Daoy (cell line): Measurements from ENCODE around the gene FAM135A. TPM values are rescaled to one million over a fixed set of nuclear protein-coding genes. Genes with fewer than 3 reads are reported as not detected.
"Not testable (repeated sequence)": the region's sequence is repeated elsewhere in the genome, so short reads cannot be mapped to it uniquely, and the experiment has no call there.

Experiments used
- DNase-seq: peaks from one replicate; pipeline ENCODE4 v3.0.0-alpha.2; 2015; ENCODE audit warnings: low read depth
- total RNA-seq: library from RNA; depleted of rRNA; stranded (reverse); fragments of >200 nt; shearing (Covaris generic); gene quantifications from 2 replicates; pipeline ENCODE4 v1.2.3, GENCODE V29; 2014

FAM135A gene
- total RNA-seq, 1 experiment from 2014 or later = 14.0 TPM

- peak; percentile 10 for DNase-seq
Measured at GRCh38 chr6:70547313-70547712, 134.0 kb downstream of the FAM135A start.

GRCh38 chr6:70547905-70548304 lies 134.6 kb downstream of the FAM135A start:
- DNase-seq = no peak

- no peak for DNase-seq
Measured at GRCh38 chr6:70549327-70549726, 136.0 kb downstream of the FAM135A start.

- DNase-seq = no peak
Measured at GRCh38 chr6:70551566-70551965, 138.3 kb downstream of the FAM135A start.

- DNase-seq = not testable (repeated sequence)
Measured at GRCh38 chr6:70552286-70552940, 139.1 kb downstream of the FAM135A start.

- no peak for DNase-seq
Measured at GRCh38 chr6:70552974-70553373, 139.7 kb downstream of the FAM135A start.

GRCh38 chr6:70557998-70558397 lies 144.7 kb downstream of the FAM135A start:
- DNase-seq = no peak

- not testable (repeated sequence) for DNase-seq
Measured at GRCh38 chr6:70562401-70562800, 149.1 kb downstream of the FAM135A start.

GRCh38 chr6:70563530-70563929 lies 150.2 kb downstream of the FAM135A start:
- DNase-seq = no peak

- peak; percentile 96 for DNase-seq
Measured at GRCh38 chr6:70566751-70567382, 153.6 kb downstream of the FAM135A start, which contains the start of gene SDHAF4. Gene SDHAF4, plus strand, starts transcription at chr6:70566930. Its CDS starts 11 bp downstream, at chr6:70566941.

GRCh38 chr6:70574643-70575042 lies 161.3 kb downstream of the FAM135A start:
- no peak for DNase-seq

GRCh38 chr6:70575899-70576495 lies 162.7 kb downstream of the FAM135A start:
- no peak for DNase-seq

GRCh38 chr6:70586114-70586513 lies 172.8 kb downstream of the FAM135A start:
- no peak for DNase-seq

GRCh38 chr6:70590400-70590799 lies 177.1 kb downstream of the FAM135A start:
- DNase-seq = no peak

GRCh38 chr6:70592391-70593117 lies 179.2 kb downstream of the FAM135A start:
- DNase-seq = no peak

GRCh38 chr6:70593118-70593486 lies 179.8 kb downstream of the FAM135A start:
- no peak for DNase-seq

- no peak for DNase-seq
Measured at GRCh38 chr6:70599187-70599586, 185.9 kb downstream of the FAM135A start.

- no peak for DNase-seq
Measured at GRCh38 chr6:70601014-70601413, 187.7 kb downstream of the FAM135A start.

- DNase-seq = no peak
Measured at GRCh38 chr6:70604254-70604653, 190.9 kb downstream of the FAM135A start.

GRCh38 chr6:70607371-70607770 lies 194.1 kb downstream of the FAM135A start:
- DNase-seq = not testable (repeated sequence)

- DNase-seq = not testable (repeated sequence)
Measured at GRCh38 chr6:70609181-70609580, 195.9 kb downstream of the FAM135A start.
